HG03045 (cell line): Measurements from ENCODE around the gene OXSR1.
"Not testable (repeated sequence)": the region's sequence is repeated elsewhere in the genome, so short reads cannot be mapped to it uniquely, and the experiment has no call there.

Source experiments
- ATAC-seq: cut with Tn5 transposase; IDR thresholded peaks from one replicate; pipeline ENCODE4 v1.9.1; 2021; ENCODE audit warnings: mild to moderate bottlenecking, moderate library complexity; ENCODE audit not compliant: unreplicated experiment

The OXSR1 gene

DNA sequence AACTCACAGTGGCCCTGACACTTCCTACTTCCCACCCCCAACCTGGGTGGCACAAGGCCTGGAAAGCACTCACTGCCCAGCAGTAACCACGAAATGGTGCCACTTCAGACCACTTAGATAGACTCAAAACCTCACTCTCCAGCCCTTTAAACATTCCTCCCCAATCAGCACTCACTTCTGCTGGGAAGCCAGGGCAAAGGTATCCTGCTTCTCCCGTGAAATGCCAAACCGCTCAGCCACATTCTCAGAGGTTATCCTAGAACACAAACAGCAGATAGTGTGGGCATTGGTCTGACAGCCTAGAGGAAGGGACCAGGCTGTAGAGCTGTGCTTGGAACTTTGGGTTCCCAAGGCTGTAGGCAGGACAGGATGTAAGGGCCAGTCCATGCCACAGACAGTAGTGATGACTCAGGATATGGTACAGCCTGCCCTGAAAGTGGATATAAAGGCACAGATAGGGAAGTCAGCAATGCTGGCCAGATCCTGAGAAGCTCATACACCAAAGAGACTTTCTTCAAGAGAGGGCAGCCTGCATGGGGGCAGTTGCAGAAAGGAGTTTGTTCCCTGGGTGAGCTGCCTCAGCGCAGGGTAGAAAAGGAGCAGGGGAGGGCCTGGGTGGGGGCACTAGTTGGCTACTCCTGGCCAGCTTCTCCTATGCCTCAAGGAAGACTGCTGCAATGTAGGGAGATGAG is 37.6 kb upstream of the OXSR1 start:
- no peak for ATAC-seq

DNA sequence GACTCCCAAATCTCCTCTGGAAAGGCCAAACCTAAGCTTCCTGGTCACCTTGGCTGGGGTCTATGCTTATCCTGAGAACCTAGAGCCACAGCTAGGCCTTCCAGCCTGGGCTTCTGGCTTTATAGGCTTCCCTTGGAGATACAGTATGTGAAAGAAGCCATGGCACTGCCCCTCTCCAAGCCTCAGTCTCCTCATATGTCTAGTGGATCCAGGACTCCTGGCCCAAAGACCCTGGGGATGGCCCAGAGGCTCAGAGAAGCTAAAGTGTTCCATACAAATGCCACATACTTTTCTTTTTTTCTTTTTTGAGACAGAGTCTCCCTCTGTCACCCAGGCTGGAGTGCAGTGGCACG is 37.1 kb upstream of the OXSR1 start:
- no peak for ATAC-seq

DNA sequence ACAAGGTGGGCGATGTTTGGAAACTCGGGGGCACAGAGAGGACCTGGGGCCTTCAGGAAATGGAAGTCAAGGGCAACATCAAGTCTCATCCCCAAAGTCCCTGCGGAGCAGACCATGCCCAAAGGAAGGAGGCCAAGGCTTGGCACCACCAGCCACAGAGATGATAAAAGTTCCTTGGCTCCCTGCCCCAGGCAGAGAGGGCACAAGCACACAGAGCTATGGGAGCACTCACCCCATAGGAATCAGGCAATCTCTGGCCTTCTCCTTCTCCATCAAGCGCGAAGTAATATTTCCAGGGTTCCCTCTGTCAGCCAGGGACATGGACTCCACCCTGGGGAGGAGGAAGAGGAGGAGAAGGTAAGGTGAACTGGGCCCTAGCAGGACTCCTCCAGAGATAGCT is 36.3 kb upstream of the OXSR1 start:
- ATAC-seq: no peak

DNA sequence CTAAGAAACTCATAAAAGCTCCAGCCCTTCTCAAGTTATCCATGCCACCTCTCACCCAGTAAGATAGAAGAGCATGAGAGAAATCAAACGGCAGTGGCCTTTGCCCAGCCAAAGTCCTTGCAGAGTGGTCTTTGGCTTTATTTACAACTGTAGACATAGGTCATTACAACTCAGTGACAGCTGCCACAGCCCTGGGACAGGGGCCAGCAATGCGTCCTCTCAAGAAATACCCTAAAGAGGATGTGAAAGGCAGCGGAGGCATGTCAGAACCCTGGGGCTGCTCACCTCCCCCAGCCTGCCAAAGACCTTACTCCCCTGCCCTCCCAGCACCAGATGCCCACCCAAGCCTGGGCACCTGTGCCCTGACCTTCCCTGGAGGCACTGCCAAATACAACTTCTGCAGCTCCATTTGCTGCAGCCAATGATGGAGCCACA is 34.7 kb upstream of the OXSR1 start:
- ATAC-seq: no peak

DNA sequence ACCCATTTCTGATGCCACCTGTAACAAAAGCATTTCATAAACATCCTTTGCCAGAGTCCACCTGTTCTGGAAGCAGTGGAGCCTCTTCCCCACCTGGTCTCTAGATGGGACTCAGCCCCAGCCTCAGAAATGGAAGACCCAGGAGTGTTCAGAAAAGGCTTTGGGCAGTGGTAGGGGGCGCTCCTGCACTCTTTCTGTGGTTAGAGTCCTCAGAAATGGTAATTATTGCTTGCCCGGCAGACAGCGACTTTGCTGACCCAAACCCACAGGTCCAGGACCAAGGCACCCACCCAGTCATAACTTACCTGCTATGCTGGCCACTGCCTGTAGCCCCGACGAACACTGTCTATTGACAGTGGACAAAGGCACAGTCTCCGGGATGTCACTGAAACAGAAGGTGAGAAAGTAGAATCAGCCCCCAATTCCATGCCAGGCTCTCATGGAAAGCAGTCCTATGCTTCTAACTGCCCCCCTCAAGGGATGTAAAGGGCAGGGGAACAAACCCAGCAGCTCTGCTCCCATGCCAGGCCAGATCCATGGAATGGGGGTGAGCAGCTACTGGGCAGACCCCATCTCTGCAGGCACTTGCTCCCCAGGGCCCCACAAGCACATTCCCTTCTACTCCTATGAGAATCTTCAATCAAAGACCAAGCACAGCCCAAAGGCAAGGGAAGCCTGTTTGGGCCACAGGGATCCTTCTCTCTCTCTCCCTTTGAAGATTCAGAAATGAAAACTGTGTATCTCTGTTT is 33.5 kb upstream of the OXSR1 start:
- ATAC-seq: no peak

DNA sequence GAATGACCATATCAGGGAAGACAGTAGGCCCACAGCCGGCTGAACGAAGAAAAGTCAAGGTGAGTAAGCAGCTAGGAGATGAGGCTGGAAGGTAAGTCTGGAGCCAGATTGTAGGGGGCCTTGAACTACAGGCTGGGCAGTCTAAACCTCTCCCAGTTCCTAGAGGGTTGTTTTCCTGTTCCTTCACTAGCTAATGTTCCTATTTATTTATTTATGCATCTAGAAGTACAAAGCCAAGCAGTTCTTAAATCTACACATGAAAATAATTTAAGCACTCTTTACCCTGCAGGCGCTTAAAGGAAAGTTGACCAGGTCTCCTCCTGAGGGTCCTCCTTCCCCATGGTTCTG is 32.2 kb upstream of the OXSR1 start:
- ATAC-seq: no peak

DNA sequence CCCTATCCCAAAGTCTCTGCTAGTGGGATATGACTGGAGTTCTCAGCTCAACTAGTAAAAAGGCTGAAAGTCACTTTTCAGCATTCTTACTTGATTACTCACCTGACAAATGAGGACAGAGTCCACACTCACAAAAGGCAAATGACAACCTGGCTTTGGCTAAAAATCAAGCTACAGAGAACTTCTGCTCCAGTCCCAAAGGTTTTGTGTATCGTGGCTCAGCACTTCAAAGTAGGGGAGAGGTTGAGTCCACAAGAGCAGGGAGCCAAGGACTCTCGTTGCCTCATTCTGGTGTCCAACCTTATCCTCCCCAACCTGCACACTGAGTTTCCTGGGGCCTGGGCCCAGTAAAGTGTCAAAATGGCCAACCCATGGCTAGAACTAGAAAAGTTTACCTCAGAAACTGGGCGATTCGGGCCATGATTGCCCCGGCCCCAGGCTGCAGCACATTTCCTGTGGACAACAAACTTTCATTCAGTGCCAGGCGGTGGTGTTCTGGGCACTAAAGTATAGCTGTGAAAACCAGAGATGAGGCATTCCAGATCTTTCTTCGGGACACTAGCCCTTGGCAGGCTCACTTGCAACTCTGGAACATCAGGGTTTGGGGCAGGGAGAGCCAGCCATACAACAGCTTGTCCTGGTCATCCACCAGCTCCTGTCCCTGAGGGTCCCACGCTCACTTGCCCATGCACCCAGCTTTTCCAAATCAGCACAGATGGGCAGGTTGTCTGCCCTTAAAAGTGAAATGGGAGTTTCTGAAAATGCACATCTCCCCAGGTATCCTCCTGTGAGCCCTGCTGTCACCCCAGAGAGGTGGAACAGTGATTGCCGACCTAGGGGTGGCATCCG is 31.6 kb upstream of the OXSR1 start:
- no peak for ATAC-seq

DNA sequence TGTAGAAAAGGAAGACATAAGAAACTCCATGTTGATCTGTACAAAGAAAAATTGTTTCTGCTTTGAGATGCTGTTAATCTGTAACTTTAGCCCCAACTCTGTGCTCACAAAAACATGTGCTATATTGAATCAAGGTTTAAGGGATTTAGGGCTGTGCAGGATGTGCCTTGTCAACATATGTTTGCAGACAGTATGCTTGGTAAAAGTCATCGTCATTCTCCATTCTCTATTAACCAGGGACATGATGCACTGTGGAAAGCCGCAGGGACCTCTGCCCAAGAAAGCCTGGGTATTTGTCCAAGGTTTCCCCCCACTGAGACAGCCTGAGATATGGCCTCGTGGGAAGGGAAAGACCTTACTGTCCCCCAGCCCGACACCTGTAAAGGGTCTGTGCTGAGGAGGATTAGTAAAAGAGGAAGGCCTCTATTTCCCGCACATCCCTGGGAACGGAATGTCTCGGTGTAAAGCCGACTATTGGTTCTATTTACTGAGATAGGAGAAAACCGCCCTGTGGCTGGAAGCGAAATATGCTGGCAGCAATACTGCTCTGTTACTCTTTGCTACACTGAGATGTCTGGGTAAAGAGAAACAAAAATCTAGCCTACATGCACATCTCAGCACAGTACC is 30.7 kb upstream of the OXSR1 start:
- ATAC-seq: not testable (repeated sequence)

DNA sequence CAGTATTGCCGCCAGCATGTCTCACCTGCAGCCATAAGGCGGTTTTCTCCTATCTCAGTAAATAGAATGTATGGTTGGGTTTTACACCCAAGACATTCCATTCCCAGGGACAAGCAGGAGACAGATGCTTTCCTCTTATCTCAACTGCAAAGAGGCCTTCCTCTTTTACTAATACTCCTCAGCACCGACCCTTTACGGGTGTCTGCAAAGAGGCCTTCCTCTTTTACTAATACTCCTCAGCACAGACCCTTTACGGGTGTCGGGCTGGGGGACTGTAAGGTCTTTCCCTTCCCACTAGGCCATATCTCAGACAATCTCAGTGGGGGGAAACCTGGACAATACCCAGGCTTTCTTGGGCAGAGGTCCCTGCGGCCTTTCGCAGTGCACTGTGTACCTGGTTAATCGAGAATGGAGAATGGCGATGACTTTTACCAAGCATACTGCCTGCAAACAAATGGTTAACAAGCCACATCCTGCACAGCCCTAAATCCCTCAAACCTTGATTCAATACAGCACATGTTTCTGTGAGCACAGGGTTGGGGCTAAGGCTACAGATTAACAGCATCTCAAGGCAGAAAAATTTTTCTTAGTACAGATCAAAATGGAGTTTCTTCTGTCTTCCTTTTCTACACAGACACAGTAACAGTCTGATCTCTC is 29.6 kb upstream of the OXSR1 start:
- not testable (repeated sequence) for ATAC-seq

DNA sequence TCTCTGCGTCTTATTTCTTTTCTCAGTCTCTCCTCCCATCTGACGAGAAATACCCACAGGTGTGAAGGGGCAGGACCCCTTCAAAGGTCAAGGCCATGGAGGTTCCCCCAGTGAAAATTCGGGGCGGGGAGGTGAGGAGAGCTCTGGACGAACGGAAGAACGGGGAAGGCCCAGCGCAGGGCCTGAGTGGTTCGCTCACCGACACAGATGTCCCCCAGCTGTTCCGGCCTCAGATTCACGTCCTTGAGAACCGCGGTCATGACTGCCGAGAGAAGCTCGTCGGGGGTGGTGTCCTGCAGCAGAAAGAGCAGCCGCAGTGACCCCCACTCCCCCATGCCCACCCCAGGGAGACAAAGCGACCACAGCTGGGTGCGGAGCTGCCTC is 29.0 kb upstream of the OXSR1 start:
- ATAC-seq: no peak

DNA sequence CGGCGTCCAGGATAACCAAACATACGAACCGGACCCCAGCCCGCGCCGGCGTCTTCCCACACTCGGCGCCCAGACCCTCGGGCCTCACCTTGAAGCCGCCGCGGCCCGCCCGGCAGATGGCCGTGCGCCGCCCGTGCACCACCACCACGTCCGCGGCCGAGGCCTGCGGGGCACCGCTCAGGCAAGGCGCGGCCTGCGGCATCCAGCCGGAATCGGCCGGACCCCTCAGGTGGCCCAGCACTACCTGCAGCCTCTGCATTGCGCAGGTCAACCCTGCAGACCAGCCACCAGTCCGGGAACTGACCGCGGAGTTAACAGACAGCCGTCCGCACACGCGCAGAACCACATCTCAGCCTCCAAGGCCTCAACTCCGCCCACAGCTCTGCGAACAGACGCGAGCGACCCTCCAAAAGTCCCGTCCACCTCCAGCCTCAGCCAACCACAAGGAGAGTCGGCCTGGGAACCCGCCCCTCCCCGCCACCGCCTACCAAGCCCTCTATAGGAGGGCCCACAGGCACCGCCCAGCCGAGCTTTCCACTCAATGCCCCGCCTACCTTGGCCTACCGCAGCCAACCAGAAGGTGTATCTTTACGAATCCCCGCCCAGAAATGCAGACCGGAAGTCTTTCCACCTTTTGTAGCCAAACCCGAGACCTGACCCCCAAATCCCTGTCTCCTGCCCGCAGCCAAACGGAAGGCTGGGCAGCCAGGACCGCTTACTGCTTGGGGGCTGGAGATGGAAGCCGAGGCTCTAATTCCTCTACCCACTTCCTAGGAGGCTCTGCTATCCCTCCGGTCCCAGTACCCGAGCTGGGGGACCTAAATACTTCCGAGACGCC is 28.3 kb upstream of the OXSR1 start, which contains the start of gene ACAA1:
Gene ACAA1, minus strand, starts transcription at position 351 of the 838 bp plus-strand sequence. Its CDS starts 92 bp downstream, at position 259.
- peak; percentile 90 for ATAC-seq

DNA sequence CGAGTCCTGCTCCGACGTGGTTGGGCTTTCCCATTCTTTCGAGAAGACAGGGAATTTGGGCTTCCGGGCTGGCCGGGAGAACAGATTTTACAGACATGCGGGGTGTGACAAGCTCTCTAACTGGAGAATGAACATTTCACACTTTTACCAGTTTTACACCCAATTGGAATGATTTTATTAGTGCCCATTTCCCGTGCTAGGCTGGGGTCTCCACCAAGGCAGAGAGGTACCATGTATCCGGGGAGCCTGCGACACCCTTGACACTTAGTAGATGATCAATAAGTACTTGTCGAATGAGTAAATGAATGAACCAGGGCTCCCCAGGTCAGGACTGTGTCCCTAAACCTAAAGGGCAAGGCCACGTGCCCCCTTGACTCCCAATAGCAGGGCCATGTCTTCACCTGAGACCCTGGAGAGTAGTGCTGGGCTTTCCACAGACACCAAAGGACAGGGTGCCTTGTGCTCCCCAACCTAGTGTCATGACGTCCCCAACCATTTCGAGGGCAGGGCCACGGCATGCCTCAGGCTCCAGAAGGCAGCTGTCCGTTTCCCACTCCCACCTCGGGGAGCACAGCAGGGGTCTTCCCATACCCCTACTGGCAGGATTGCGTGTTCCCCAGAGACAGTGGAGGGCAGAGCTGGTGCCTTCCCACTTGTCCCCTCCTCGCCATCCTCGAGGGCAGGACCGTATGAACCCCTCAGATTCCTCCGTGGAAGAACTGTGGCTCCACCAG is 27.6 kb upstream of the OXSR1 start:
- no peak for ATAC-seq

DNA sequence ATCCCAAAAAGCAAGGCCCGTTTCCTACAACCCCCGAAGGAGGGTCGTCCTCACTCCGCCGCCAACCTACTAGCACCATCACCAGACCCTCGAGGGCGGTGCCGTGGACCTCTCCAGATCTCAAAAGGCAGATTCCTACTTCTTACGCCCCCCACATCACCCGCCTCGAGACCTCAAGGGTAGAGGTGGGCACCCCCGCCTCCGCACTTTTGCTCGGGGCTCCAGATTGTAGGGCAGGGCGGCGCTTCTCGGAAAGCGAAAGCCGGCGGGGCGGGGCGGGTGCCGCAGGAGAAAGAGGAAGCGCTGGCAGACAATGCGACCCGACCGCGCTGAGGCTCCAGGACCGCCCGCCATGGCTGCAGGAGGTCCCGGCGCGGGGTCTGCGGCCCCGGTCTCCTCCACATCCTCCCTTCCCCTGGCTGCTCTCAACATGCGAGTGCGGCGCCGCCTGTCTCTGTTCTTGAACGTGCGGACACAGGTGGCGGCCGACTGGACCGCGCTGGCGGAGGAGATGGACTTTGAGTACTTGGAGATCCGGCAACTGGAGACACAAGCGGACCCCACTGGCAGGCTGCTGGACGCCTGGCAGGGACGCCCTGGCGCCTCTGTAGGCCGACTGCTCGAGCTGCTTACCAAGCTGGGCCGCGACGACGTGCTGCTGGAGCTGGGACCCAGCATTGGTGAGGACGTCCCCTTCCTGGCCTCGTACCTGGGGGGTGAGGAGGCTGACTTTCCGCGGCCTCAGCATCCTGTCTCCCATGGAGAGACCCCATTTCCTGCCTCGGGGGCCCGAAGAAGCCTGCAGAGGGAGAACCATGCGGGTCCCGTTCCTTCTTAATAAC is 26.8 kb upstream of the OXSR1 start, which contains the start of gene MYD88:
Gene MYD88, plus strand, starts transcription at position 313 of the 842 bp plus-strand sequence. Its CDS starts 40 bp downstream, at position 353.
- peak; percentile 45 for ATAC-seq

DNA sequence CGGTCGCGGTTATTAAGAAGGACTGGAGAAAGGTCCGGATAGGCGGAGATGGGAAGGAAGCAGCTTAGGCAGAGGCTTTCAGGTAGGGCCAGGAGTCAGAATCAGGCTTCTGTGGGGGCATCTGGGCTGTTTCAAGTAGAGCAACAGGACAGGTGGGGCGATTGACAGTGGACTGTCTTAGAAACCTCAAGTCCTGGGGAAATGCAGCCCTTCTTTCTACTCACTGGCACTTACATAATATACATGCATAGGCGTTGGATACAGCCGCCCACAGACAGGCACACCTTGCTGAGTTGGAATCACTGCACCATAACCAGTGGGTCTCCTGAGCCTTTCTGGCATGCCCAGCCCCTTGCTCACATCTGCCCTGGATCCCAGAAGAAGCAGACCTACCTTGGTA is 26.1 kb upstream of the OXSR1 start:
- ATAC-seq: no peak

DNA sequence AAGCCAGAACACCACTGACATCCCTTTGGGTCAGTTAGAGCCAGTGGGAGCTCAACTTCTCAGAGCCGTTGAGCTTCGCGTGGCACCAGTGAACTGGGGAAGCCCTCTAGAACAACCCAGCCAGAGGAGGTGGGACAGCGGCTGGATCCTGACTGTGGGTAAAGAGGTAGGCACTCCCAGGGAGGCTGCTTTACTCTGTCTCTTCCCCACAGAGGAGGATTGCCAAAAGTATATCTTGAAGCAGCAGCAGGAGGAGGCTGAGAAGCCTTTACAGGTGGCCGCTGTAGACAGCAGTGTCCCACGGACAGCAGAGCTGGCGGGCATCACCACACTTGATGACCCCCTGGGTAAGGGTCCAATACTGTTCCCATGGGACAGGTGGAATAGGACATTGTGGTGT is 25.7 kb upstream of the OXSR1 start:
- no peak for ATAC-seq

DNA sequence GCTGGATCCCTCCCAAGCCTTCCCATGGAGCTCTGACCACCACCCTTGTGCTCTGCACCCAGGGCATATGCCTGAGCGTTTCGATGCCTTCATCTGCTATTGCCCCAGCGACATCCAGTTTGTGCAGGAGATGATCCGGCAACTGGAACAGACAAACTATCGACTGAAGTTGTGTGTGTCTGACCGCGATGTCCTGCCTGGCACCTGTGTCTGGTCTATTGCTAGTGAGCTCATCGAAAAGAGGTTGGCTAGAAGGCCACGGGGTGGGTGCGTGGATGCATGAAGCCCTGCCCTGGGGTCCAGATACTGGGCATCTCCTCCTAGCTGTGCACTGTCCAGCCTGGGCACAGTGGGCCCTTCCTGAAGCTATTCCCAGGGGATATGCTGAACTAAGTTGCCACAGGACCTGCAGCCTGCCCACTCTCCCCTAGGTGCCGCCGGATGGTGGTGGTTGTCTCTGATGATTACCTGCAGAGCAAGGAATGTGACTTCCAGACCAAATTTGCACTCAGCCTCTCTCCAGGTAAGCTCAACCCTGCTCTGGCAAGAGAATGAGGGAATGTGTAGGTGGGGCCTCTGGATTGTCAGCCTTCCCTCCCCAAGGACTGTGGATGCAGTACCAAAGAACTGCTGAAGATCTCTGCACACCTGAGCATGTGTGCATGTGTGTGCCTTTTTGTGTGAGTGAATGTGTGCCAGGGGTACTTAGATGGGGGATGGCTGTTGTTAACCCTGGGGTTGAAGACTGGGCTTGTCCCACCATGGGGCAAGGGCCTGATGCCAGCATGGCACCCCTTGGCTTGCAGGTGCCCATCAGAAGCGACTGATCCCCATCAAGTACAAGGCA is 24.8 kb upstream of the OXSR1 start:
- no peak for ATAC-seq
